GM12873 (cell line): ENCODE data around the gene SLC25A5.

Source experiments
- CTCF ChIP-seq: IDR thresholded peaks from 2 replicates; pipeline ENCODE4 v1.5.1; 2012; ENCODE audit warnings: low read depth, mild to moderate bottlenecking, moderate library complexity, low read length, control low read depth; ENCODE audit not compliant: insufficient read depth; ENCODE audit errors: missing control alignments

Gene SLC25A5

GRCh38 chrX:119466970-119467369 is 1.3 kb upstream of the SLC25A5 start:
- no peak for TF ChIP-seq CTCF

GRCh38 chrX:119467433-119467832 is 811 bp upstream of the SLC25A5 start:
- no peak for TF ChIP-seq CTCF

- TF ChIP-seq CTCF: peak; percentile 60
Measured at GRCh38 chrX:119468551-119469312, 488 bp downstream of the SLC25A5 start.

- no peak for TF ChIP-seq CTCF
Measured at GRCh38 chrX:119469313-119469635, 1.0 kb downstream of the SLC25A5 start.

- no peak for TF ChIP-seq CTCF
Measured at GRCh38 chrX:119474615-119475388, 6.6 kb downstream of the SLC25A5 start.

GRCh38 chrX:119475389-119476101 is 7.3 kb downstream of the SLC25A5 start:
- TF ChIP-seq CTCF: no peak

- TF ChIP-seq CTCF: no peak
Measured at GRCh38 chrX:119477812-119478232, 9.6 kb downstream of the SLC25A5 start.
